ENCODE measurements around the gene OAF. TPM values are rescaled to one million over a fixed set of nuclear protein-coding genes. Genes with fewer than 3 reads are reported as not detected.

The OAF gene
- total and polyA plus RNA-seq, 2 donors (not counting 1 experiment from before 2014, with no cell fraction given) = 1.3 to 1.9 TPM

DNA sequence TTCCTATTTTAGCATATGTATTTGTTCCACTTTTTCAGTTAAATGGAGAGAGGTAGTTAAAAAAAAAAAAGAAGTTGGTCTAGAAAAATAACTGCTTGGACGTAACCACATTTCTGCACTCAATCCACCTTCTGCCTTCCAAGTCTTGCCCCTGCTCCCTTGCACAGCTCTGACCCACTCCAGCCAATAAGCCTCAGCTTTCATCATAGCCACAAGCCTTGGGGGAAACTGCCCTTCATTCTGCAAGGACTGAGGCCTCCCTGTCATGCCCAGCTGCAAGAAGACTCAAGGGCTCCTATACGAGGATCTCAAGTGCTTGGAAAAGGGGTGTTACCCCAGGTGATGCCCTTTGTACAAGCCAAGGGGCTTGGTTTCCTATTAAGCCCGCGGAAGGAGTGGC lies 36.0 kb upstream of the OAF start:
- ChIA-PET POLR2A (no interaction called here), CTCF (interaction anchor here (1.6 kb wide), 1 partner anchor 128 kb away, joined by 3 read pairs; no protein-coding TSS in a partner anchor)
- DNase-seq = no peak
- no peak for ATAC-seq (ENCODE audit: low read depth)
- no peak overlapping the region for H3K9ac ChIP-seq (ENCODE audit: low read length)
- no peak overlapping the region for H3K4me2 ChIP-seq (replicated peaks; ENCODE audit: low read depth, low read length, poor library complexity, severe bottlenecking)
- no peak overlapping the region for H3K4me3 ChIP-seq (ENCODE audit: control extremely low read depth in 1 of 5, extremely low read depth in 1 of 5, insufficient read depth in 1 of 5, low read depth in 2 of 5, low read length in 4 of 5)
- H3K9me3 ChIP-seq (ENCODE audit: control extremely low read depth in 1 of 3, control insufficient read depth in 2 of 3, insufficient read depth in 1 of 3, low read length in 2 of 3) = peaks cover 0 to 8% (median 0%) of the 10 kb centered on the region in 3 donors
- H3K79me2 ChIP-seq (ENCODE audit: control insufficient read depth, insufficient read depth, low read length) = no peaks in the 10 kb centered on the region
- H3K4me3 Mint-ChIP-seq = no peak overlapping the region
- WGBS (ENCODE audit: insufficient coverage) = 69% methylated on average over 1 of the region's 4 CpGs
- TF ChIP-seq, protein P1, sequence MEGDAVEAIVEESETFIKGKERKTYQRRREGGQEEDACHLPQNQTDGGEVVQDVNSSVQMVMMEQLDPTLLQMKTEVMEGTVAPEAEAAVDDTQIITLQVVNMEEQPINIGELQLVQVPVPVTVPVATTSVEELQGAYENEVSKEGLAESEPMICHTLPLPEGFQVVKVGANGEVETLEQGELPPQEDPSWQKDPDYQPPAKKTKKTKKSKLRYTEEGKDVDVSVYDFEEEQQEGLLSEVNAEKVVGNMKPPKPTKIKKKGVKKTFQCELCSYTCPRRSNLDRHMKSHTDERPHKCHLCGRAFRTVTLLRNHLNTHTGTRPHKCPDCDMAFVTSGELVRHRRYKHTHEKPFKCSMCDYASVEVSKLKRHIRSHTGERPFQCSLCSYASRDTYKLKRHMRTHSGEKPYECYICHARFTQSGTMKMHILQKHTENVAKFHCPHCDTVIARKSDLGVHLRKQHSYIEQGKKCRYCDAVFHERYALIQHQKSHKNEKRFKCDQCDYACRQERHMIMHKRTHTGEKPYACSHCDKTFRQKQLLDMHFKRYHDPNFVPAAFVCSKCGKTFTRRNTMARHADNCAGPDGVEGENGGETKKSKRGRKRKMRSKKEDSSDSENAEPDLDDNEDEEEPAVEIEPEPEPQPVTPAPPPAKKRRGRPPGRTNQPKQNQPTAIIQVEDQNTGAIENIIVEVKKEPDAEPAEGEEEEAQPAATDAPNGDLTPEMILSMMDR (IDR thresholded peaks at IDR 0.05) = no peak
- H3K4me1 ChIP-seq (ENCODE audit: control insufficient read depth in 2 of 2, insufficient read depth in 2 of 2, low read length in 2 of 2) = peaks cover 4 to 7% of the 10 kb centered on the region in 2 donors
- H2AFZ ChIP-seq (ENCODE audit: insufficient read depth, low read depth, low read length, poor library complexity, severe bottlenecking) = no peak overlapping the region
- H4K20me1 ChIP-seq (ENCODE audit: control insufficient read depth, insufficient read depth, low read length, poor library complexity, severe bottlenecking) = no peaks in the 10 kb centered on the region
- no peaks in the 10 kb centered on the region for H3K36me3 ChIP-seq (replicated peaks in 1 of 2; ENCODE audit: control extremely low read depth in 1 of 2, control insufficient read depth in 1 of 2, extremely low read depth in 1 of 2, insufficient read depth in 2 of 2, low read length in 1 of 2)
- H3K27ac ChIP-seq (ENCODE audit: low read length in 2 of 2) = no peak overlapping the region
- H3K9me3 Mint-ChIP-seq (ENCODE audit: insufficient read depth) = no peaks in the 10 kb centered on the region
- H3K27me3 ChIP-seq (replicated peaks in 1 of 4; ENCODE audit: control extremely low read depth in 1 of 4, control insufficient read depth in 3 of 4, insufficient read depth in 4 of 4, low read length in 3 of 4) = peaks cover 0 to 33% (median 14%) of the 10 kb centered on the region in 4 experiments
- intact Hi-C loops (cut with micrococcal nuclease) = no loop called here
- H3K27me3 Mint-ChIP-seq = peaks cover 37% of the 10 kb centered on the region
- no peak overlapping the region for H3K27ac Mint-ChIP-seq
- peaks cover 7% of the 10 kb centered on the region for H3K4me1 Mint-ChIP-seq

DNA sequence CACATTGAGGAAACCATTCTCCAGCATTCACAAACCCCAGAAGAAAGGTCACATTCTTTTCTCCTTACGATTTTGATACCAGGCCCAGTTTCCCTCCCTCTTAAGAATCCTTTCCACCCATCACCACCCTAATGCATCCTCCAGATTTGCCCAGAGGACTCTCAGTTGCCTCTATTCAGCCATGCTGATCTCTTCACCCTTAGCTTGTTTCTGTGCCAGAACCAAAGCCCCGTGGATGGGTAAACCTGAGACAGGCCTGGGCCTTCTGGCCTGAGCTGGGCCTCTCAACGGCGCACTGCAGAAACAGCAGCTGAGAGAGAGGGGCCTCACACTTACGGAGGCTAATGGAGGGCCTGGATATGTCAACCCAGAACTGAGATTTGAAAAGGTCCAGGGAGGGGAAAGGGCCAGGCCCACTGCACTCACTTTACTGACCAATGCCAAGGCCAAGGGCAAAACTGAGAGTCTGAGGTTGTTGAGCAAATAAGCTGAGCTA lies 32.2 kb upstream of the OAF start:
- Mint-ChIP-seq H3K4me1 (no peaks in the 10 kb centered on the region), H3K4me3 (no peak overlapping the region), H3K9me3 (ENCODE audit: insufficient read depth) (no peaks in the 10 kb centered on the region), H3K27ac (no peak overlapping the region), H3K27me3 (peaks cover 26% of the 10 kb centered on the region)
- DNase-seq (no peak), ATAC-seq (ENCODE audit: low read depth) (no peak)
- CTCF ChIA-PET = no interaction called here
- Histone ChIP-seq H3K4me1 (ENCODE audit: control insufficient read depth in 2 of 2, insufficient read depth in 2 of 2, low read length in 2 of 2) (no peaks in the 10 kb centered on the region), H3K4me3 (ENCODE audit: control extremely low read depth in 1 of 5, extremely low read depth in 1 of 5, insufficient read depth in 1 of 5, low read depth in 2 of 5, low read length in 4 of 5) (no peak overlapping the region), H3K27ac (ENCODE audit: low read length in 2 of 2) (no peak overlapping the region), H3K9me3 (ENCODE audit: control extremely low read depth in 1 of 3, control insufficient read depth in 2 of 3, insufficient read depth in 1 of 3, low read length in 2 of 3) (no peaks in the 10 kb centered on the region), H3K36me3 (replicated peaks in 1 of 2; ENCODE audit: control extremely low read depth in 1 of 2, control insufficient read depth in 1 of 2, extremely low read depth in 1 of 2, insufficient read depth in 2 of 2, low read length in 1 of 2) (no peaks in the 10 kb centered on the region), H2AFZ (ENCODE audit: insufficient read depth, low read depth, low read length, poor library complexity, severe bottlenecking) (no peak overlapping the region), H3K79me2 (ENCODE audit: control insufficient read depth, insufficient read depth, low read length) (no peaks in the 10 kb centered on the region), H4K20me1 (ENCODE audit: control insufficient read depth, insufficient read depth, low read length, poor library complexity, severe bottlenecking) (no peaks in the 10 kb centered on the region), H3K9ac (ENCODE audit: low read length) (no peak overlapping the region), H3K4me2 (replicated peaks; ENCODE audit: low read depth, low read length, poor library complexity, severe bottlenecking) (no peak overlapping the region), H3K27me3 (replicated peaks in 1 of 4; ENCODE audit: control extremely low read depth in 1 of 4, control insufficient read depth in 3 of 4, insufficient read depth in 4 of 4, low read length in 3 of 4) (peaks cover 0 to 5% (median under 1%) of the 10 kb centered on the region in 4 experiments)
- WGBS (ENCODE audit: insufficient coverage) = 92% methylated on average over 5 of the region's 5 CpGs
- intact Hi-C loops (cut with micrococcal nuclease) = no loop called here
- POLR2A ChIA-PET = no interaction called here
- TF ChIP-seq EZH2 (IDR thresholded peaks at IDR 0.05; ENCODE audit: borderline replicate concordance, insufficient read depth, low read depth, low read length, poor library complexity, severe bottlenecking) = no peak
- TF ChIP-seq, protein P1 (IDR thresholded peaks at IDR 0.05) = no peak
